ENCODE measurements around the gene MME. TPM values are rescaled to one million over a fixed set of nuclear protein-coding genes. Genes with fewer than 3 reads are reported as not detected.

MME gene
- total and polyA plus RNA-seq, 2 donors (not counting 1 experiment from before 2014, with no cell fraction given) = 137 to 451 TPM

- H3K9ac ChIP-seq (ENCODE audit: insufficient read depth, low read length) = no peak overlapping the region
- TF ChIP-seq EZH2 (IDR thresholded peaks at IDR 0.05; ENCODE audit: low read length, missing control alignments) (no peak), CTCF (conservative IDR thresholded peaks at IDR 0.05 in 1 of 2, IDR thresholded peaks at IDR 0.05 in 1 of 2; ENCODE audit: low read depth in 1 of 2, low read length in 2 of 2) (no peak)
- no peak for DNase-seq (ENCODE audit: low read depth in 2 of 2)
- no peak overlapping the region for H2AFZ ChIP-seq (ENCODE audit: low read length)
- H3K9me3 ChIP-seq (ENCODE audit: control insufficient read depth, insufficient read depth, low read depth, low read length) = no peaks in the 10 kb centered on the region
- H3K27ac ChIP-seq (ENCODE audit: insufficient read depth, low read length) = no peak overlapping the region
- H3K4me3 ChIP-seq (replicated peaks in 1 of 4; ENCODE audit: control extremely low read depth in 1 of 4, insufficient read depth in 1 of 4, low read depth in 3 of 4, low read length in 4 of 4) = no peak overlapping the region
- H3K27me3 ChIP-seq (ENCODE audit: control insufficient read depth, insufficient read depth, low read length) = no peaks in the 10 kb centered on the region
- no peaks in the 10 kb centered on the region for H3K79me2 ChIP-seq (ENCODE audit: control insufficient read depth, insufficient read depth, low read length)
- H3K4me2 ChIP-seq (ENCODE audit: extremely low read depth, insufficient read depth, low read length) = no peak overlapping the region
- H3K36me3 ChIP-seq (ENCODE audit: control insufficient read depth, insufficient read depth, low read length) = peaks cover 2% of the 10 kb centered on the region
- no peaks in the 10 kb centered on the region for H4K20me1 ChIP-seq (ENCODE audit: control insufficient read depth, extremely low read depth, insufficient read depth, low read length)
- H3K4me1 ChIP-seq (ENCODE audit: control insufficient read depth, extremely low read depth, insufficient read depth, low read length) = no peaks in the 10 kb centered on the region
These were observed 93.7 kb downstream of the MME start for GRCh38 chr3:155173771-155174170.

GRCh38 chr3:155178810-155179436 lies 98.8 kb downstream of the MME start:
- no peak overlapping the region for H3K27ac ChIP-seq (ENCODE audit: insufficient read depth, low read length)
- no peaks in the 10 kb centered on the region for H3K79me2 ChIP-seq (ENCODE audit: control insufficient read depth, insufficient read depth, low read length)
- H3K27me3 ChIP-seq (ENCODE audit: control insufficient read depth, insufficient read depth, low read length) = no peaks in the 10 kb centered on the region
- TF ChIP-seq EZH2 (IDR thresholded peaks at IDR 0.05; ENCODE audit: low read length, missing control alignments) (no peak), CTCF (conservative IDR thresholded peaks at IDR 0.05 in 1 of 2, IDR thresholded peaks at IDR 0.05 in 1 of 2; ENCODE audit: low read depth in 1 of 2, low read length in 2 of 2) (no peak)
- H3K36me3 ChIP-seq (ENCODE audit: control insufficient read depth, insufficient read depth, low read length) = peaks cover 2% of the 10 kb centered on the region
- no peak overlapping the region for H3K4me3 ChIP-seq (replicated peaks in 1 of 4; ENCODE audit: control extremely low read depth in 1 of 4, insufficient read depth in 1 of 4, low read depth in 3 of 4, low read length in 4 of 4)
- H3K9ac ChIP-seq (ENCODE audit: insufficient read depth, low read length) = no peak overlapping the region
- H3K4me2 ChIP-seq (ENCODE audit: extremely low read depth, insufficient read depth, low read length) = no peak overlapping the region
- H4K20me1 ChIP-seq (ENCODE audit: control insufficient read depth, extremely low read depth, insufficient read depth, low read length) = no peaks in the 10 kb centered on the region
- H2AFZ ChIP-seq (ENCODE audit: low read length) = no peak overlapping the region
- H3K9me3 ChIP-seq (ENCODE audit: control insufficient read depth, insufficient read depth, low read depth, low read length) = no peaks in the 10 kb centered on the region
- DNase-seq (ENCODE audit: low read depth in 2 of 2) = no peak
- no peaks in the 10 kb centered on the region for H3K4me1 ChIP-seq (ENCODE audit: control insufficient read depth, extremely low read depth, insufficient read depth, low read length)

GRCh38 chr3:155179437-155179827 lies 99.3 kb downstream of the MME start:
- Histone ChIP-seq H3K4me2 (ENCODE audit: extremely low read depth, insufficient read depth, low read length) (no peak overlapping the region), H3K36me3 (ENCODE audit: control insufficient read depth, insufficient read depth, low read length) (peaks cover 2% of the 10 kb centered on the region), H3K27ac (ENCODE audit: insufficient read depth, low read length) (no peak overlapping the region), H3K9ac (ENCODE audit: insufficient read depth, low read length) (no peak overlapping the region), H3K27me3 (ENCODE audit: control insufficient read depth, insufficient read depth, low read length) (no peaks in the 10 kb centered on the region), H3K79me2 (ENCODE audit: control insufficient read depth, insufficient read depth, low read length) (no peaks in the 10 kb centered on the region), H3K9me3 (ENCODE audit: control insufficient read depth, insufficient read depth, low read depth, low read length) (no peaks in the 10 kb centered on the region), H4K20me1 (ENCODE audit: control insufficient read depth, extremely low read depth, insufficient read depth, low read length) (no peaks in the 10 kb centered on the region), H3K4me3 (replicated peaks in 1 of 4; ENCODE audit: control extremely low read depth in 1 of 4, insufficient read depth in 1 of 4, low read depth in 3 of 4, low read length in 4 of 4) (no peak overlapping the region), H3K4me1 (ENCODE audit: control insufficient read depth, extremely low read depth, insufficient read depth, low read length) (no peaks in the 10 kb centered on the region), H2AFZ (ENCODE audit: low read length) (no peak overlapping the region)
- DNase-seq (ENCODE audit: low read depth in 2 of 2) = no peak
- TF ChIP-seq CTCF (conservative IDR thresholded peaks at IDR 0.05 in 1 of 2, IDR thresholded peaks at IDR 0.05 in 1 of 2; ENCODE audit: low read depth in 1 of 2, low read length in 2 of 2) (no peak), EZH2 (IDR thresholded peaks at IDR 0.05; ENCODE audit: low read length, missing control alignments) (no peak)

Measured in fibroblast of lung (primary cell).